GM23248 (cell line): ENCODE results near the gene HHEX. TPM values are rescaled to one million over a fixed set of nuclear protein-coding genes. Genes with fewer than 3 reads are reported as not detected.

ENCODE experiments used
- DNase-seq: peaks from one replicate; pipeline ENCODE4 v3.0.0-alpha.2; 2015
- H2AFZ ChIP-seq: fragments of 200-600 bp; sonication (generic); 2 replicates; pipeline ENCODE4 v1.6.1; 2016; ENCODE audit warnings: antibody characterized with exemption
- H3F3A ChIP-seq: fragments of 200-600 bp; sonication (generic); 2 replicates; pipeline ENCODE4 v1.6.1; 2016; ENCODE audit warnings: mild to moderate bottlenecking, antibody characterized with exemption, mixed run types; ENCODE audit not compliant: insufficient read depth
- H3K27ac ChIP-seq: fragments of 200-600 bp; sonication (generic); 2 replicates; pipeline ENCODE4 v1.5.1; 2016; ENCODE audit warnings: mild to moderate bottlenecking
- H3K27me3 ChIP-seq: fragments of 200-600 bp; sonication (generic); replicated peaks from 2 replicates; pipeline ENCODE4 v1.6.1; 2016; ENCODE audit warnings: mild to moderate bottlenecking; ENCODE audit not compliant: insufficient read depth
- H3K36me3 ChIP-seq: fragments of 200-600 bp; sonication (generic); 2 replicates; pipeline ENCODE4 v1.6.1; 2016; ENCODE audit warnings: low read depth, mild to moderate bottlenecking
- H3K4me1 ChIP-seq: fragments of 200-600 bp; sonication (generic); 2 replicates; pipeline ENCODE4 v1.6.1; 2016; ENCODE audit warnings: mild to moderate bottlenecking; ENCODE audit not compliant: insufficient read depth
- H3K4me2 ChIP-seq: fragments of 200-600 bp; sonication (generic); one replicate; pipeline ENCODE4 v1.6.1; 2016; ENCODE audit warnings: mild to moderate bottlenecking; ENCODE audit not compliant: unreplicated experiment
- H3K4me3 ChIP-seq: fragments of 200-600 bp; sonication (generic); 2 replicates; pipeline ENCODE4 v1.5.1; 2016; ENCODE audit warnings: mild to moderate bottlenecking
- H3K79me2 ChIP-seq: fragments of 200-600 bp; sonication (generic); 2 replicates; pipeline ENCODE4 v1.6.1; 2016; ENCODE audit warnings: mild to moderate bottlenecking; ENCODE audit not compliant: insufficient read depth
- H3K9ac ChIP-seq: fragments of 200-600 bp; sonication (generic); 2 replicates; pipeline ENCODE4 v1.6.1; 2016; ENCODE audit warnings: mild to moderate bottlenecking
- H3K9me2 ChIP-seq: fragments of 200-600 bp; sonication (generic); 2 replicates; pipeline ENCODE4 v1.6.1; 2016; ENCODE audit warnings: mixed run types, mild to moderate bottlenecking, moderate library complexity; ENCODE audit not compliant: insufficient read depth
- H3K9me3 ChIP-seq: fragments of 200-600 bp; sonication (generic); one replicate; pipeline ENCODE4 v1.6.1; 2017; ENCODE audit warnings: low read depth
- H4K20me1 ChIP-seq: fragments of 200-600 bp; sonication (generic); 2 replicates; pipeline ENCODE4 v1.6.0; 2016; ENCODE audit not compliant: insufficient read depth
- EZH2 ChIP-seq: fragments of 200-600 bp; sonication (generic); IDR thresholded peaks from 2 replicates; pipeline ENCODE4 v1.6.1; 2018; ENCODE audit warnings: antibody characterized with exemption, mild to moderate bottlenecking; ENCODE audit not compliant: insufficient read depth, poor library complexity, severe bottlenecking
- EZH2phosphoT487 ChIP-seq: fragments of 200-600 bp; sonication (generic); IDR thresholded peaks from 2 replicates; pipeline ENCODE4 v1.6.1; 2018; ENCODE audit warnings: antibody characterized with exemption, moderate library complexity, mild to moderate bottlenecking, low read depth; ENCODE audit not compliant: insufficient read depth
- whole genome bisulfite sequencing, 2 experiments: methylation state at CpG; one replicate each; pipeline ENCODE4 v1.1.6; 2015 to 2017; ENCODE audit warnings: low lambda C conversion rate in 2 of 2, low coverage in 1 of 2; ENCODE audit errors: missing lambda C conversion rate in 2 of 2; 5-methylcytosine and 5-hydroxymethylcytosine counted together
- in situ Hi-C: fragments of 300-500 bp; cut with MboI; formaldehyde crosslinking; loops from 2 replicates; pipeline ENCODE4 v1.15.0; 2020
- polyA plus RNA-seq: library from polyadenylated mRNA; unstranded; fragments of >200 nt; fragmentation: Nextera tagmentation; extraction: Ambion mirVana; gene quantifications from 2 replicates; pipeline ENCODE4 v1.2.1, GENCODE V29; 2016
- total RNA-seq: library from RNA; depleted of rRNA; stranded (reverse); fragments of >200 nt; shearing (Covaris generic); gene quantifications from 2 replicates; pipeline ENCODE4 v1.2.3, GENCODE V29; 2014

The HHEX gene
- total and polyA plus RNA-seq, 2 experiments from 2014 or later, result 0.10 to 0.54 TPM

DNA sequence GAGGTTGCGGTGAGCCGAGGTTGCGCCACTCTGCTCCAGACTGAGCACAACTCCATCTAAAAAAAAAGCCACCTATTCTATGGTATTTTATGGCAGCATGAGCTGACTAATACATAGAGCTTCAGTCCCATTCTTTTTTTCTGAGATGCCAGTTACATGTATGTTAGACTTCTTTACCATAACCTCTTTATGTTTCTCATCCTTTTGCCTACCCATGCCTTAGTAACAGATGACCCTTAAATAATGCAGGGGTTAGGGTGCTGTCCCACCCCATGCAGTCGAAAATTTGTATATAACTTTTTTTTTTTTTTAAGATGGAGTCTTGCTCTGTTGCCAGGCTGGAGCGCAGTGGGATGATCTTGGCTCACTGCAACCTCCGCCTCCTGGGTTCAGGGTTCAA is 22.7 kb upstream of the HHEX start:
- no peak overlapping the region for H3K27ac ChIP-seq
- H3K4me1 ChIP-seq, result no peaks in the 10 kb centered on the region
- no peaks in the 10 kb centered on the region for H3K9me2 ChIP-seq
- no peak for DNase-seq
- H2AFZ ChIP-seq, result no peak overlapping the region
- in situ Hi-C loops, result no loop called here
- H3K27me3 ChIP-seq, result no peaks in the 10 kb centered on the region
- no peaks in the 10 kb centered on the region for H3F3A ChIP-seq
- no peak overlapping the region for H3K9ac ChIP-seq
- H4K20me1 ChIP-seq, result no peaks in the 10 kb centered on the region
- no peaks in the 10 kb centered on the region for H3K79me2 ChIP-seq
- H3K36me3 ChIP-seq, result no peaks in the 10 kb centered on the region
- WGBS, 2 experiments, result 79 to 83% methylated on average over 6 of the region's 6 CpGs
- TF ChIP-seq EZH2 (no peak), EZH2phosphoT487 (no peak)
- H3K4me3 ChIP-seq, result no peak overlapping the region
- no peak overlapping the region for H3K4me2 ChIP-seq
- no peaks in the 10 kb centered on the region for H3K9me3 ChIP-seq

DNA sequence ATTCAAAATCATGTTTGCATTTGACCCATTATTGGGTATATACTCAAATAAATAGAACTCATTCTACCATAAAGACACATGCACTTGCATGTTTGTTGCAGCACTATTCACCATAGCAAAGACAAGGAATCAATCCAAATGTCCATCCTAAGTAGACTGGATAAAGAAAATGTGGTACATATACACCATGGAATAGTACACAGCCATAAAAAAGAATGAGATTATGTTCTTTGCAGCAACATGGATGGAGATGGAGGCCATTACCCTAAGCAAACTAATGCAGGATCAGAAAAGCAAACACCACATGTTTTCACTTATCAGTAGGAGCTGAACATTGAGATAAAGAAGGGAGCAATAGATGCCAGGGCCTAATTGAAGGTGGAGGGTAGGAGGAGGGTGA is 12.0 kb upstream of the HHEX start:
- Histone ChIP-seq H3K4me1 (no peaks in the 10 kb centered on the region), H2AFZ (no peak overlapping the region), H3K79me2 (no peaks in the 10 kb centered on the region), H3F3A (no peaks in the 10 kb centered on the region), H3K9me3 (no peaks in the 10 kb centered on the region), H4K20me1 (no peaks in the 10 kb centered on the region), H3K36me3 (no peaks in the 10 kb centered on the region), H3K9me2 (no peaks in the 10 kb centered on the region), H3K9ac (no peak overlapping the region), H3K4me3 (no peak overlapping the region), H3K4me2 (no peak overlapping the region), H3K27ac (no peak overlapping the region), H3K27me3 (peaks cover 4% of the 10 kb centered on the region; the same call in 1 of the 2 replicates)
- in situ Hi-C loops, result no loop called here
- no peak for DNase-seq
- TF ChIP-seq EZH2phosphoT487 (no peak), EZH2 (no peak)

DNA sequence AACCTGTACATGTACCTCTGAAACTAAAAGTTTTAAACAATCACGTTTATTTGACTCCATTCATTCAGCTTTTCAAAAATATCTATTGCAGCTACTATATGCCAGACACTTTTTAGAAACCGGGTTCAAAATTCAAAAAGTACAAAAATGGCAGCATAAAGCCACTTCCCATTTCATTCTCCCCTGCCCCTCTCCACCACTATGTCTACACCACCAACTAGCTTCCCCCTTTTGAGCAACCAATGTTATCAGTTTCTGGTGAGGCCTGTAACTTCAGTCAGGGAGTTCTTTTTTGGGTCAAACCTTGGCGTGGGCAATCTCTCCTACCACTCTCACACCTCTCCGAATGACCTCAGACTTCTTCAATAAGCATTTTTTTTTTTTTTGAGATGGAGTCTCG is 11.5 kb upstream of the HHEX start:
- in situ Hi-C loops, result no loop called here
- H3K9me2 ChIP-seq, result no peaks in the 10 kb centered on the region
- no peak for DNase-seq
- peaks cover 4% of the 10 kb centered on the region; the same call in 1 of the 2 replicates for H3K27me3 ChIP-seq
- H3K27ac ChIP-seq, result no peak overlapping the region
- H3F3A ChIP-seq, result no peaks in the 10 kb centered on the region
- no peak overlapping the region for H3K9ac ChIP-seq
- no peaks in the 10 kb centered on the region for H3K79me2 ChIP-seq
- H3K9me3 ChIP-seq, result no peaks in the 10 kb centered on the region
- H4K20me1 ChIP-seq, result no peaks in the 10 kb centered on the region
- H2AFZ ChIP-seq, result no peak overlapping the region
- no peak overlapping the region for H3K4me3 ChIP-seq
- WGBS, 2 experiments, result 80% methylated on average over 5 of the region's 5 CpGs
- no peaks in the 10 kb centered on the region for H3K4me1 ChIP-seq
- H3K36me3 ChIP-seq, result no peaks in the 10 kb centered on the region
- no peak overlapping the region for H3K4me2 ChIP-seq
- TF ChIP-seq EZH2 (no peak), EZH2phosphoT487 (no peak)

DNA sequence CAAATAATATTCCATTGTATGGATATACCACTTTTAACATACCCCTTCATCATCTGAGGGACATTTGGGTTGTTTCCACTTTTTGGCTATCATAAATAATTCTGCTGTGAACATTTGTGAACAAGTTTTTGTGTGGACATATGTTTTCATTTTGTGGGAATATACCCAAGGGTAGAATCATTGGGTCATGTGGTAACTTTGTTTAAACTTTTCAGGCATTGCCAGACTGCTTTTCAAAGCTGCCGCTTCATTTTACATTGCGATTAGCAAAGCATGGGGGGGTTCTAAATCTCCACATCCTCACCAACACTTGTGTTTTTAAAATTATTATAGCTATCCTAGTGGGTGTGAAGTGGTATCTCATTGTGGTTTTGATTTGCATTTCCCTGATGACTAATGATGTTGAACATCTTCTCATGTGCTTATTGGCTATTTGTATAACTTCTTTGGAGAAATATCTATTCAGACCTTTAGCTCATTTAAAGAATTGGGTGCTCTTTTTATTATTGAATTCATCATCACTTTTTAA is 8.4 kb upstream of the HHEX start:
- DNase-seq, result no peak
- Histone ChIP-seq H3K27me3 (peaks cover 5% of the 10 kb centered on the region), H4K20me1 (no peaks in the 10 kb centered on the region), H3K27ac (no peak overlapping the region), H3K4me1 (no peaks in the 10 kb centered on the region), H3K79me2 (no peaks in the 10 kb centered on the region), H3K4me3 (no peak overlapping the region), H3K4me2 (no peak overlapping the region), H3K9ac (no peak overlapping the region), H3K9me2 (no peaks in the 10 kb centered on the region), H3K9me3 (no peaks in the 10 kb centered on the region), H3F3A (no peaks in the 10 kb centered on the region), H3K36me3 (no peaks in the 10 kb centered on the region), H2AFZ (no peak overlapping the region)
- in situ Hi-C loops, result no loop called here
- 23 to 35% methylated on average over 2 of the region's 2 CpGs for WGBS, 2 experiments
- TF ChIP-seq EZH2phosphoT487 (no peak), EZH2 (no peak)

DNA sequence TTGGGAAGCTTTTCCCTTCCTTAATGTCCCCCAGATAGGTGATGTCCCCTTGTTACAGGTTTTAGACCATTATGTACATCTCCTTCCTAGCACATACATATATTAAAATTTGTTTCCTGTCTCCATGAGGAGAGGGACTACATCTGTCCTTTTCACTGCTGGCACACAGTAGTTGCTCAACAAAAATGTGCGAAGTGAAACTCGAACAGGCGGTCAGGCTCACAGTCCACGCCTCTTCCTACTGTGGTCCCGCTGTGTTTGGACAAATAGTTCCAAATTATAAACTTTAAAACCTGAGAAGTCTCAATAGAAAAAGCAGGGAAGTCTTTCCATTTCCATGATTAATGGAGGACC is 1.2 kb upstream of the HHEX start:
- DNase-seq, result no peak
- Histone ChIP-seq H3K27me3 (peaks cover 38% of the 10 kb centered on the region), H2AFZ (peak overlapping the region; percentile 67), H3K4me1 (no peaks in the 10 kb centered on the region), H3K4me3 (peak overlapping the region; percentile 59; the same call in 1 of the 2 replicates), H3K36me3 (no peaks in the 10 kb centered on the region), H3K27ac (no peak overlapping the region), H3K9me2 (no peaks in the 10 kb centered on the region), H4K20me1 (no peaks in the 10 kb centered on the region), H3K9me3 (no peaks in the 10 kb centered on the region), H3F3A (no peaks in the 10 kb centered on the region), H3K9ac (no peak overlapping the region), H3K79me2 (no peaks in the 10 kb centered on the region), H3K4me2 (no peak overlapping the region)
- in situ Hi-C loops, result no loop called here
- 47 to 56% methylated on average over 5 of the region's 5 CpGs for WGBS, 2 experiments
- no peak for TF ChIP-seq EZH2phosphoT487
- TF ChIP-seq EZH2, result no peak
